Measurements from ENCODE around the gene CASKIN1.

Gene CASKIN1

DNA sequence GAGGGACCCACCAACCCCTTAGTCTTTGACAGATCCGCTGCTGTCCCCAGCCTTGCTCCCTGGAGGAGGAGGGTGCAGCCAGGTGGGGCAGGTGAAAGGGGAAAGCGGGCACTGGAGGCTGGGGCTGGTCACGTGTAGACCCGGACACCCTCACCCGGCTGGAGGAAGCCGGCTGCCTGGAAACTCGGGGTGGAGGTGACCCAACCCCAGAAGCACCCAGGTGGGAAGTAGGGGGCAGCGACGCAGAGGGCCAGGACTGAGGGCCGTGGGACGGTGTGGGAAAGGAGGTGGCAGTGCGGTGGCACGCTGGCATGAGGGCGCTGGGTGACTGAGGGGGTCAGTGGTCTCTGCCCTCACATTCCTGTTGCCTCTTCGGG, 38.2 kb downstream of the CASKIN1 start:
- TF ChIP-seq GATA3 (IDR thresholded peaks at IDR 0.05; ENCODE audit: low read depth, low read length): no peak
- no peak for TF ChIP-seq GATA2 (IDR thresholded peaks at IDR 0.05; ENCODE audit: low read depth, low read length)

DNA sequence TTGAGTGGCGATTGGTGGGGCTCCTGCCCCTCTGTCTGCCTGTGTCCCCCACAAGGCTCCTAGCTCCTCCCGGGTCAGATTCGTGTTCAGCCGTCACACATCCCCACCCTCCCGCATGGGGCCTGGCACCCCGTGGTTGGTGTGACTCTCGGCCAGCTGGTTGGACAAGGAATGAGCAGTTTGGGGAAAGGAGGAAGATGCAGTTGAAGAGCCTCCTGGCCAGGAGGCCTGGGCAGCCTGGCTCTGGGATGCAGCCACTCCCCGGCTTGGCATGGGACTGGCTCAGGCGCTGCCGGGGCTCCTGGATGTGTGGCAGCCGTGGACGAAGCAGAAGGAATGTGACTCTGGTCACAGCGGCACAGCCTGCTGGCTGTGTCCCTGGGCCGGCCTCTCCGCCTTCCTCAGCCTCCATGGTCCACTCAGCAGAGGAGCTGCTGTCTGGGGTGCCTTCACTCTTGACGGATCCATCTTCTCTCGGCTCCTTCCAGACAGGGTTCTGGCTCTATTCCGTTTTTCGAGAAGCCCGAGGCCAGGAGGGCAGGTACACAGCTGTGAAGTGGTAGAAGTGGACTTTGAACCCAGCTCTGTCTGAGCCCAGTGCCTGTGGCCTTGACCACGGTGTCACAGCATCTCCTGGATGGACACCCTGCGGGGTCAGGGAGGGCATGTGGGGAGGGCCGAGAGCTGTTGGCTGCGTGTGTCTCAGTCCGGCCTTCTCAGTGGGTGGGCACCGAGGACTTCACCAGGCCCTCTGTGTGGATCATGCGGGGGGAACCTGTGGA, 38.7 kb downstream of the CASKIN1 start:
- no peak for TF ChIP-seq GATA3 (IDR thresholded peaks at IDR 0.05; ENCODE audit: low read depth, low read length)
- TF ChIP-seq GATA2 (IDR thresholded peaks at IDR 0.05; ENCODE audit: low read depth, low read length): no peak

DNA sequence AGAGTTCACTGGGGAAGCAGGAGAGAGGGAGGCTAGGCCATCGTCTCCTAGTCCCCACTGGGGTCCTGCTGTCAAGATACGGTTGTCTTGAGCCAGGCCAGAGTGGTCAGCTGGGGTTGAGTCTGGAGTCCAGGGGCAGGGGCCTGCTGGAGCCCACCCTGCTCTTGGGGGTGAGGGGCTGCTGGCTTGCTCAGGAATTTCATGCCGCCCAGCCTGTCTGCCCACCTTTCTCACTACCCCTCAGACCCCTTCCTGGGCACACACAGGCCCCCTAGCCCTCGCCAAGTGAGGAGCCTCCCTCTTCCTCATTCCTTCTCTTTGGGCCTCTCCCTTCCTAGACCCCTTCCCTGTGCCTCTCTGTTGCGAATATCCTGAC, 39.6 kb downstream of the CASKIN1 start:
- no peak for TF ChIP-seq GATA2 (IDR thresholded peaks at IDR 0.05; ENCODE audit: low read depth, low read length)
- TF ChIP-seq GATA3 (IDR thresholded peaks at IDR 0.05; ENCODE audit: low read depth, low read length): no peak

DNA sequence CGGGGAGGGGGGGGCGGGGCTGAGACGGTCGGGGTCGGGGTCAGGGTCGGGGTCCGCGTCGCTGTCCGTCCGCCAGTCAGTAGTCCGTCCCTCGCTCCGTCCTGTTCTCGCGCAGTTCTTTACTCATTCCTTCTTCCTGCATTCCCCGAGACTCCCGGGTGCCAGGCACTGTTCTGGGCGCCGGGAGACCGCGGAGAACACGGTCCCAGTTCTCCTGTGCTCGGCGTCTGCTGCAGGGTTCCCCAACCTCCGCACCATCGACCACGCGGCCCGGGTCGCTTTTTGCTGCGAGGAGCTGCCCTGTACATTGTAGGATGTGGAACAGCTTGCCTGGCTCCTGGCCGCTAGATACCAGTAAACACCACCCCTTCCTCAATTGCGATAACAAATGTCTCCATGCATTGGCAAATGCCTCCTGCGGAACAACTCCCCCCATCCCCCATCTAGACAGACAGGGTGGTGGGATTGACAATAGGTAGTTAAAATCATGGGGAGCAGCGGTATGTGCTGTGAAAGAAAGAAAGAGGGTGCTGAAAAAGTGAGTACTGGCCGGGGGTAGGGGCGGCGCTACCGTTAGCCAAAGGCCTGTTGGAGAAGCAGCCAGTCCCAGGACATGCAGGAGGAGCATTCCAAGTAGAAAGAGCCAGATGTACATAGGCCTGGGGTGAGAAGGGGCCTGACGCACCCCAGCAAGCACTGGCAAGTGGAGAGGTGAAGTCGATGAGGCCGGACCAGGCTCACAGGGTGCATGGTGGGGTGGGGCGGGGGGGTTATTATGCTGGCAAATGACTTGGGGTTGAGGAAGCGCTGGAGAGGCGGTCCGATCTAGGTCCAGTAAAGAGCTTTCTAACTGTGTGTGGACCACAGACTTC, 40.2 kb downstream of the CASKIN1 start:
- no peak for TF ChIP-seq GATA3 (IDR thresholded peaks at IDR 0.05; ENCODE audit: low read depth, low read length)
- TF ChIP-seq GATA2 (IDR thresholded peaks at IDR 0.05; ENCODE audit: low read depth, low read length): no peak

DNA sequence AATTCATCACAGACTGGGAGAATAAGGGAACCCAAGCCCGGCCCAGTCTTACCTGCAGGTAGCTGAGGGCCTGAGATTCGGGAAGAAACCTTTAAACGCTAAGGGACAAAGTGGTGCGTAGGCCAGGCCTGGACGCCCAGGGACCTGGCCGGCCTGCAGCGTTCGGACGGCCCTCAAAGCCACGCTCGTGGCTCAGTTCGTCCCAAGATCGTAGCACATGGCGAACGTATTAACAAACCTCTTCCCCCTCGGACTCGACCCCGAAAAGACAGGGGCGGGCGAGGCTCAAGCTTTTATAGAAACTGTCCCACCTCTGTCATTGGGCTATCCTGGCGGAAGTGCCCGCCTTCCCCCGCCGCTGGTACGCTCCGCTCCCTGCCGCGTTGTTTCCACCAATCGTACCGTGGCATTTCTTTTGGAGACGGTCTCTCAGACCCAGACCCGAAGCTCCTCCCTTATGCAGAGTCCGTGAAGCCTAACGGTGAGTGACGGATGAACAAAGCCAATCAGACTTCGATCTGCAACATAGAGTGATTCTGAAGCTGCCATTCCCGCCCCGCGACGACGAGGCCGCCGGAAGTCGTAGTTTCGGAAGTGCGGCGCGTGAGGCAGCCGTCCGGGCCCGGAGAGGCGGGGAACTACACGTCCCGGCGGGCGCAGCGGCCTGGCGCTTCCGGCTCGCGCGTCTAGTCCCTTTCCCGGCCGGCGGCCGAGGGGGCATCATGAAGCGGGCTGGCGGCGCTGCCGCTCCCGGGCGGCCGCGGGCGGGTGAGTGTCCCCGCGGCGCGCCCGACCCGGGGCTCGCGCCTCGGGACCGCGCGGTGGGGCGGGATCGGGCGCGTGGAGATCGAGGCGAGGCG, 41.1 kb downstream of the CASKIN1 start, which contains the start of gene TRAF7:
TSS of gene TRAF7 (plus strand) at position 692 of the 860 bp plus-strand sequence. CDS start 8,139 bp downstream, outside the sequence.
- no peak for TF ChIP-seq GATA2 (IDR thresholded peaks at IDR 0.05; ENCODE audit: low read depth, low read length)
- TF ChIP-seq GATA3 (IDR thresholded peaks at IDR 0.05; ENCODE audit: low read depth, low read length): no peak

DNA sequence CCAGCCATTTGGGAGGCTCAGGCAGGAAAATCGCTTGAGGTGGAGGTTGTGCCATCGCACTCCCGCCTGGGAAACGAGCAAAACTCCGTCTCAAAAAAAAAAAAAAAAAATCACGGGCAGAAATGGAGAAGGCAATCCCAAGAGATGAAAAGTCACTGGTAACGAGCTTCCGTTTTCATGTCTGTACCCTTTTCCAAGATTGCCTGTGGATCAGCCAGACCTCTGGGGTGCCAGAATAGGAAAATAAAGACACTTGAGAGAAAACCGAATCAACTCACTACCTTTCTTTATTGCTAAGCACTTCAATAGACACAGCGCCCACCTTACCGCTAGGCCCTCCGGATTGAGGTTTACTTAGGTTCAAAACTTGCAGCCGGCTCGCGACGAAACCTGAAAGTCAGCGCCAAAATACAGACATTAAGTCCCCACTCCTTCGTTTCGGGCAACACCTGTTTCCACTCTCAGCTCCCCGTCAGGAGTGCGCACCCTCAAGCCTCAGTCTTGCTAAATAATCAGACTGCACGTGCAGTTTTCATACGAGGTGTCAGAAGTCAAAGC, 41.8 kb downstream of the CASKIN1 start:
- TF ChIP-seq GATA2 (IDR thresholded peaks at IDR 0.05; ENCODE audit: low read depth, low read length) (no peak), GATA3 (IDR thresholded peaks at IDR 0.05; ENCODE audit: low read depth, low read length) (no peak)

DNA sequence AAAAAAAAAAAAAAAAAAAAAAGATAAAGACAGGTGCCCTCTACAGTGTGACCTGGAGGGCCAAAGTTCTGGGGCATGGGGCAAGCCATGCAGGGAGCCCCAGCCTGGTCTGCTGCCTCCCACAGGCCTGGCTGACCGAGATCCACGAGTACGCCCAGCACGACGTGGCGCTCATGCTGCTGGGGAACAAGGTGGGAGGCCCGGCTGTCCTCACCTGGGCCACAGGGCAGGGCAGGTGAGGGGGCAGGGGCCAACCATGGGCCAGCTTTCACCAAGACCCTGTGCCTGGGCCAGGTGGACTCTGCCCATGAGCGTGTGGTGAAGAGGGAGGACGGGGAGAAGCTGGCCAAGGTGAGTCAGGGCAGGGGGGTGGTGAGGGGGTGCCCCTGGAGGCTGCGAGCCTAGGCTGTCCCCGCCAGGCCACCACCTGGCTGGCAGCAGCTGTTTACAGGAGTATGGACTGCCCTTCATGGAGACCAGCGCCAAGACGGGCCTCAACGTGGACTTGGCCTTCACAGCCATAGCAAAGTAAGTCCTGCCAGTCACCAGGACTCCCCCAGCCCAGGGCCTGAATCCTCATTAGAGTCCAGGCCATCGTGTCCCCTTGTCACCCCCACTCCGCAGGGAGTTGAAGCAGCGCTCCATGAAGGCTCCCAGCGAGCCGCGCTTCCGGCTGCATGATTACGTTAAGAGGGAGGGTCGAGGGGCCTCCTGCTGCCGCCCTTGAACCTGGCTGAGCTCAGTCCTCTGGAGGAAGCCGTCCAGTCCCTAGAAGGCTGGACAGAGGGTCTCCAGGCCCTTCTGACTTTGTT, 43.5 kb downstream of the CASKIN1 start:
- no peak for TF ChIP-seq GATA3 (IDR thresholded peaks at IDR 0.05; ENCODE audit: low read depth, low read length)
- no peak for TF ChIP-seq GATA2 (IDR thresholded peaks at IDR 0.05; ENCODE audit: low read depth, low read length)

DNA sequence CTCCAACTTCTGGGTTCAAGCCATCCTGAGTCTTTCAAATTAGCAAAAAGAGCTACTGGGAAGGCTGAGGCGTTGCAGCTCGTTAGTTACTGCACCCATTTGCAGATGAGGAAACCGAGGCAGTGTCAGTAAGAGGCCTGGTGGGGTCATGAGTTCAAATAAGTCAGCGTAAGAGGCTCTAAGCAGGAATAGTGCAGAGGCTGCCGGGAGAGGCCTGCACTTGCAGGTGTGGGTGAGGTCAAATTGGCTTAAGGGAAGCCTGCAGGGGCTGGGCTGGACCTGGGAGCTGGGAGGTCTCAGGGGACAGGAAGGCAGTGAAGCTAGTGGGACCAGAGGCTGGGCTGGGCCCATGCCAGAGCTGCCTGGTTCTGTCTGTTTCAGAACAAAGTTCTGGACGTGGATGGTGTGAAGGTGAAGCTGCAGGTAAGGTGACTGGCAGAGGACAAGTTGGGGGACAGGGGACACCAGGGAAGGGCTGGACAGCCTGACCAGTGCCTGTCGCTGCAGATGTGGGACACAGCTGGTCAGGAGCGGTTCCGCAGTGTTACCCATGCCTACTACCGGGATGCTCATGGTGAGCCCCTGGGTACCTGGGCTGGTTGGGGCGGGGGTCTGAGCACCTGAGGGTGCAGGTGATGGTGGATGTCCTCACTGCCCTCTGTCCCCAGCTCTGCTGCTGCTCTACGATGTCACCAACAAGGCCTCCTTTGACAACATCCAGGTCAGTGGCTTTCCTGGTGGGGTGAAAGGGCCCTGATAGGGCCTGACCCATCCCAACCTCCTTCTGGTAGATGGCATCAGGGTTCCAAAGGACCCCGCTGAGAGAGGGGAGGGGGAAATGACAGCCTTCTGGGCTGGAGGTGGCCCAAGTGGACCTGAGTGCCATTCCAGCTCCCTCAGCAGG, 45.0 kb downstream of the CASKIN1 start:
- TF ChIP-seq GATA2 (IDR thresholded peaks at IDR 0.05; ENCODE audit: low read depth, low read length) (no peak), GATA3 (IDR thresholded peaks at IDR 0.05; ENCODE audit: low read depth, low read length) (no peak)

DNA sequence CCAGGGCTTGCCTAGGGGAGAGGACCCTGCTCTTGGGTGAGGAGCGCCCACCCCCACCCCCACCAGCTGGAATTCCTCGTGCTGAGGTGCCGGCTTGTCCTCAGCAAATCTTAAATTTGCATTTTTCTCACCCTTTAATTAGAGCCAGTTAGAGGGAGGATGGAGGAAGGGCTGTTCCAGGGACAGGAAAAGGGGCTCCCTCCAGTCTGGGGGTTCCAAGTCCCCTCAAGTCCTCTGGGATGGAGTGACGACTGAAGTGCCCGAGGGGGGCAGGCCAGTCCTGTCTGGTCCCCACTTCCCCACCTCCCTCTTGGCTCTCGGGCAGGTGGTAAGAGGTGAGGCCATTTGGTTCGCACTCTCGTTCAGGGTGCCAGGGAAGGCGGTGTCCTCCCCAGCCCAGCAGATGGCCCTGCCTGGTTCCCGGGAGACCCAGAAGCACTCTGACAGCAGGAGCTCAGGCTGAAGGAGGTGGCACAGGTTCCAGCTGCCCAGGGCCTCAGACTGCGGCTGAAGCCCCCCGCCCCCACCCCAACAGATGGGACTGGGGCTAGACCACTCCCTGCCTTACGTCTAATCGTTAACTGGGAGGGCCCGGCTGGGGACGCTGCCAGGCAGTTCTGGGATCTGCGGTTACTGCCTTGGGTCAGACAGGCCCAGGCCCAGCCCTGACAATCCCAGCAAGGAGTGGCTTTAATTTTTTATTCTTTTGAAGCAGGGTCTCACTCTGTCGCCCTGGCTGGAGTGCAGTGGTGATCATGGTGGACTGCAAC, 45.8 kb downstream of the CASKIN1 start:
- TF ChIP-seq GATA2 (IDR thresholded peaks at IDR 0.05; ENCODE audit: low read depth, low read length) (no peak), GATA3 (IDR thresholded peaks at IDR 0.05; ENCODE audit: low read depth, low read length) (no peak)

DNA sequence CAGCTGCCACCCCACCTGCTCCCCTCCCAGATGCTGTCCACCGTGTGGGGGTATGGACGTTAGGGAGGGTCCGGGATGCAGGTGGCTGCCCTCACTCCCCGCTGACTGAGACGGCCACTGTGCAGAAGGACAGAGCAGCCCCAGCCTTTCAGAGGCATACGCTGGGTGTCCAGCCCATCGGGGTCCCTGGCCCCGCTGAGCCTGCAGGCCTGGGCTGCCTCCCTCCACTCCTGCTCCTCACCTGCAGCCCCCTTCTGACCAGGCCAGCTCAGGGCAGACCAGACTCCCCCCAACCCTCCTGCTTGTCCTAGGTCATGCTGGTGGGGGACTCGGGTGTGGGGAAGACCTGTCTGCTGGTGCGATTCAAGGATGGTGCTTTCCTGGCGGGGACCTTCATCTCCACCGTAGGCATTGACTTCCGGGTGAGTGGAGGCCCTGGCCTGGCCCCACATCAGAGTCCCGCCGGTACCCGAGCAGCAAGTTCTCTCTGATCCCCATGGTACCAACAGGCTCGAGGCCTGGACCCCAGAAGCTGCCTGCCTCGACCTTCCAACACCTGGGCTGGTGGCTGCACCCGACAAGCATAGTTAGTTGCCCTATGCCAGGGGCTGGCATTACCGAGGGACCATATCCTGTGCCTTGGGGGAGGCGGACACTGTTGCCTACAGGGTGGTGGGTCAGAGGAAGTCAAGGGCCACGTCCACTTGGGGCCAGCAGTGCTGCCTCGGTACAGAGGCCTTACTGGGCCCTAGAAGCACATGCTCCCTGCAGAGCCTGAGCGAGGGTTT, 46.6 kb downstream of the CASKIN1 start:
- TF ChIP-seq GATA3 (IDR thresholded peaks at IDR 0.05; ENCODE audit: low read depth, low read length) (no peak), GATA2 (IDR thresholded peaks at IDR 0.05; ENCODE audit: low read depth, low read length) (no peak)

Measured in SH-SY5Y (cell line).